GM12892 (cell line): Measurements from ENCODE around the gene MIS12.

ENCODE experiments used
- POLR2A ChIP-seq: IDR thresholded peaks from 2 replicates; pipeline ENCODE4 v1.6.1; 2011; ENCODE audit warnings: low read depth, low read length, control low read depth
- POLR2AphosphoS5 ChIP-seq: IDR thresholded peaks from 2 replicates; pipeline ENCODE4 v1.6.1; 2011; ENCODE audit warnings: low read depth, low read length, control low read depth

DNA sequence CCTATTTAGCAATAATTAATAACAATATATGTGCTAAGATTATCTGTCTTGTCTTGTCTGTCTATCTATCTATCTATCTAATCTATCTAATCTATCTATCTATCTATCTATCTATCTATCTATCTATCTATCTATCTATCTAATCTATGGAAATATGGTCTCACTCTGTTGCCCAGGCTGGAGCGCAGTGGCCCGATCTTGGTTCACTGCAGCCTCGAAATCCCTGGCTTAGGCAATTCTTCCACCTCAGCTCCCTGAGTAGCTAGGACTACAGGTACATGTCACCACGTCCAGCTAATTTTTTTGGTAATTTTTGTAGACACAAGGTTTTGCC lies 44.7 kb downstream of the MIS12 start:
- no peak for TF ChIP-seq POLR2A
- no peak for TF ChIP-seq POLR2AphosphoS5
